Measurements from ENCODE around the gene CPLX3.

CPLX3 gene

DNA sequence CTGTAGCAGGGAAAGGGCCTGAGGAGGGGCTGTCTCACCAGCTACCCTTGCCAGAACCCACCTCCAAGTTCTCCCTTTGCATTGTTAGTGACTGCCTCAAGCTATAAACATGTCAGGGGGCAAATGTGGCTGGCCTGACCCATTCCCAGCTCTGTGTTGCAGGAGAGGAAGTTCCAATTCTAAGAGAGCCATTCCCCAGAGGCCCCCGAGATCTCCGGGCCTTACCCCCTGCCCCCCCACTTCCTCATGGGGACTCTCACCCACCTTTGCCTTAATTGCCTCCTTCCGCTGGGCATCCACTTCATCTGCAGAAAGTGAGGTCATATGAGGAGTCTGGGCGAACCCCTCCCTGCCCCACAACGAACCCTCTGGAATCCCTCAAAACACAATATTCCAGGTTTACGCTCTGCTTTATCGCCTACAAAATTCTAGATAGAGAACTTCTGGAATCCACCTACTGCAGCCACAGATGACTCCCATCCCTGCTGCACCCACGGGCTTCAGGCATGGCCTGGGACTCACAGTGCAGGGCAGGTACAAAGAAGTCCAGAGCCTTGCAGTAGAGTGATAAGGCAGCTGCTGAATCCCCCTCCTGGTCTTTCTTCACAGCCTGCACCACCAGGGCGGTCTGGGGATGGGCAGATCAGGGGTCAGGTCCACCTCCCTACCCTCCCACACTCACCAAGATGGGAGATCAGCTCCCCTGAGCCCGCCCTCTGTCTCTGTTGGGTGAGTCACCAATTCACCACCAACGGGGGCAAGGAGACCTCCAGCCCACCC is 12.5 kb downstream of the CPLX3 start:
- no CpG with 5 or more reads among the region's 11 CpGs for WGBS (ENCODE audit: insufficient coverage, insufficient read length)
- H3K4me3 ChIP-seq (ENCODE audit: low read length): no peak overlapping the region
- no peak overlapping the region for H3K27ac ChIP-seq (ENCODE audit: low read length)
- H3K4me1 ChIP-seq (ENCODE audit: control insufficient read depth, insufficient read depth, low read length): peaks cover 4% of the 10 kb centered on the region
- no peaks in the 10 kb centered on the region for H3K9me3 ChIP-seq (ENCODE audit: control insufficient read depth, insufficient read depth, low read length)
- no peaks in the 10 kb centered on the region for H3K27me3 ChIP-seq (ENCODE audit: control insufficient read depth, insufficient read depth, low read length)
- peaks cover 4% of the 10 kb centered on the region for H3K36me3 ChIP-seq (ENCODE audit: control insufficient read depth, insufficient read depth, low read length)
- DNase-seq (ENCODE audit: low read depth, low spot score): no peak

DNA sequence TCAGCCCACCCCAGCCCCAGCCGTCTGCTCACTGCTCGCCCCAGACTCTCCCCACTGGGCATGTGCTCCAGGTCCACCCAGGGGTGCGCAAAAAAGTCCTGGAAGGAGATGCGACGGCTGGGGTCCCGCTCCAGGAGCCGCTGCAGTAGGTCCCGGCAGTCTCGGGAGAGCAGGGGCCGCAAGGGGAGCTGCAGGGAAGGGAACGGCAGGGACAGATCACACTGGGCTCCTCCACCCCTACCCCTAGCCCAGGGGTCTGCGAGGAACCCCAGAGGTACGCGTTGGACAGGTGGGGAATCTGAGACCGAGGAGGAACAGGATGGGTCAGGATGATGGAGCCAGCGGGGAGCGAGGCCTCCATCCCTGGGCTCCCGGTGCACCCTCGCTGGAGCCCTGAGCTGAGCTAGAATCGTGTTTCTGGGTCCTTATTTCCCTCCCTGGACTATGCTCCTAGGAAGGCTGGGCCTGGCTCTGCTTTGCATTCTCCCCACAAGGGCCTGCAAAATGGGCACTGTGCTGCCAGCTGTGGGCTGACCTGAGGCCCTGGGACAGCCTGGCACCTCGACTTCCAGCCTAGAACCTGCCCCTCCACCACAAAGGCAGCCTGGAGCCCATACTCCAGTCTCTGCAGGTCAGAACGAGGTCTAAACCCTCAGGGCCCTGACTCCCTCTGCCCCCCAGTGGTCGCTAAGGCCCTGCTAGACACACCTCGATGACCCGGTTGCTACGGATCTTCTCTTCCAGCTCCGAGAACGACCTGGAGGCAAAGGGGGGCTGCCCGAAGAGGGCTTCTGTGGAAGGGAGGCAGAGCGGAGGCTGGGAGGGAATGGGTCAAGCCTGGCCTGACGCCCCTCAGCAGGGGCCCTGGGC is 13.3 kb downstream of the CPLX3 start:
- Histone ChIP-seq H3K27me3 (ENCODE audit: control insufficient read depth, insufficient read depth, low read length) (no peaks in the 10 kb centered on the region), H3K9me3 (ENCODE audit: control insufficient read depth, insufficient read depth, low read length) (no peaks in the 10 kb centered on the region), H3K4me3 (ENCODE audit: low read length) (no peak overlapping the region), H3K36me3 (ENCODE audit: control insufficient read depth, insufficient read depth, low read length) (peaks cover 4% of the 10 kb centered on the region), H3K4me1 (ENCODE audit: control insufficient read depth, insufficient read depth, low read length) (peaks cover 2% of the 10 kb centered on the region), H3K27ac (ENCODE audit: low read length) (no peak overlapping the region)
- WGBS (ENCODE audit: insufficient coverage, insufficient read length): no CpG with 5 or more reads among the region's 31 CpGs
- DNase-seq (ENCODE audit: low read depth, low spot score): no peak

DNA sequence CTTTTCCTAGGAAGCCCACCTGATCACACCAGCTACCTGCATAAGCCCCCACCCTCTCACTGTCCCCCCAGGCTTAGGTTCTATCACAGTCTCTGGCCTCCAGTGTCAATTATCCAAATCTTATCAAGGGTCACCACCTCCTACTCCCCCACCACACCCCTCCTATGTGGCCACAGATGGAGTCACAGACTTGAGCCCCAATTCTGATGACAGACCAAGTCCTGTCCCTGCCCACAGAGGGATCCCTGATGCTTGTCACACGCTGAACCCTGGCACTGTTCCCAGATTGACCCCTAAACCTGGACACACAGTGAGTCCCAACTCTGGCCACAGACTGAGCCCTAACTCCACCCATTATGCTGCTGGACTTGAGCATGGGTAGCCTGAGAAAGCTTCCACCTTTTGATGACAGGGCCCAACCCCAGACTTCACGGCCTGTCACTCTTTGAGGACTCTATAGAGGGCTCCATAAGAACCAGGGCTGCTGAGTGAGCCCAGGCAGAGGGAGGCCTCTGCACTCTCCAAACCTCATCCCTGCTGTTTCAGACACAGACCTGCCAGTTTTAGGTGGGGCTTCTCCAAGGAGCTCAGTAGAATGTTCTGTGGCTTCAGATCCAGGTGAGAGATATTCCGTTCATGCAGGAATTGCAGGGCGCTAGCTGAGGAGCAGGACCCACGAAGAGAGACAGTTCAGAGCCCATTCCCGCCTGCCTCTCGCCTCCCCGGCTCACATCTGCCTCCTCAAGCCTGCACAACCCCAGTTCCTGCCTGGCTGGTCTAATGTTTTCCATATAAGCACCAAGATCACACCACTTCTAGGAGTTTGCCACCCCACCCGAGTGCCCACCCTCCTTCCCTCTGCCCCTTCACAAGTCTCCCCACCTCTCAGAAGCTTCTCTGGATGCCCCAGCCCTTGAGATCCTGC is 14.7 kb downstream of the CPLX3 start:
- Histone ChIP-seq H3K36me3 (ENCODE audit: control insufficient read depth, insufficient read depth, low read length) (peaks cover 4% of the 10 kb centered on the region), H3K4me1 (ENCODE audit: control insufficient read depth, insufficient read depth, low read length) (no peaks in the 10 kb centered on the region), H3K9me3 (ENCODE audit: control insufficient read depth, insufficient read depth, low read length) (no peaks in the 10 kb centered on the region), H3K4me3 (ENCODE audit: low read length) (no peak overlapping the region), H3K27me3 (ENCODE audit: control insufficient read depth, insufficient read depth, low read length) (no peaks in the 10 kb centered on the region), H3K27ac (ENCODE audit: low read length) (no peak overlapping the region)
- no peak for DNase-seq (ENCODE audit: low read depth, low spot score)
- no CpG with 5 or more reads among the region's 9 CpGs for WGBS (ENCODE audit: insufficient coverage, insufficient read length)

DNA sequence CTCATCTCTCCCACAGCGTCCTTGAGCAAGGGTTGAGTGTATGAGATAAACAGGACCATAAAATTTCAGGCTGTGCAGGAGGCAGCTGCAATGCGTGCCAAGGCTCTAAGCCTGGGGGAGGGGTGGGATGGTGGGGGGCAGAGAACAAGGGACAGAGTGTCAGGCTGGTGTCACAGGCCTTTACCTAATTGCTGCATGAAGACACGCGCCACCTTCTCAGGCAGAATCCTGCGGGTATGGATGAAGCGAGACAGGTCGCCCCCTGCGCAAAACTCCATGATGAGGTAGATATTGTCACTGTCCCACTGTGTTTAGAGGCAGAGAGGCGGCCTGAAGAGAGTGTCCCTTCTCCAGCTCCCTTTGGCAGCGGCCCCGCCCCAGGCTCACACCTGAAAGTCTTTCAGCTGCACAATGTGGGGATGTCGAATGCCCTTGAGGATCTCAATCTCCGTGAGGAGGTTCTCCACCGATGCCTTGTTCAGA is 15.5 kb downstream of the CPLX3 start:
- Histone ChIP-seq H3K36me3 (ENCODE audit: control insufficient read depth, insufficient read depth, low read length) (peaks cover 4% of the 10 kb centered on the region), H3K4me3 (ENCODE audit: low read length) (no peak overlapping the region; the same call in 1 of the 2 replicates), H3K4me1 (ENCODE audit: control insufficient read depth, insufficient read depth, low read length) (no peaks in the 10 kb centered on the region), H3K27me3 (ENCODE audit: control insufficient read depth, insufficient read depth, low read length) (no peaks in the 10 kb centered on the region), H3K9me3 (ENCODE audit: control insufficient read depth, insufficient read depth, low read length) (no peaks in the 10 kb centered on the region), H3K27ac (ENCODE audit: low read length) (no peak overlapping the region)
- no CpG with 5 or more reads among the region's 14 CpGs for WGBS (ENCODE audit: insufficient coverage, insufficient read length)
- no peak for DNase-seq (ENCODE audit: low read depth, low spot score)

DNA sequence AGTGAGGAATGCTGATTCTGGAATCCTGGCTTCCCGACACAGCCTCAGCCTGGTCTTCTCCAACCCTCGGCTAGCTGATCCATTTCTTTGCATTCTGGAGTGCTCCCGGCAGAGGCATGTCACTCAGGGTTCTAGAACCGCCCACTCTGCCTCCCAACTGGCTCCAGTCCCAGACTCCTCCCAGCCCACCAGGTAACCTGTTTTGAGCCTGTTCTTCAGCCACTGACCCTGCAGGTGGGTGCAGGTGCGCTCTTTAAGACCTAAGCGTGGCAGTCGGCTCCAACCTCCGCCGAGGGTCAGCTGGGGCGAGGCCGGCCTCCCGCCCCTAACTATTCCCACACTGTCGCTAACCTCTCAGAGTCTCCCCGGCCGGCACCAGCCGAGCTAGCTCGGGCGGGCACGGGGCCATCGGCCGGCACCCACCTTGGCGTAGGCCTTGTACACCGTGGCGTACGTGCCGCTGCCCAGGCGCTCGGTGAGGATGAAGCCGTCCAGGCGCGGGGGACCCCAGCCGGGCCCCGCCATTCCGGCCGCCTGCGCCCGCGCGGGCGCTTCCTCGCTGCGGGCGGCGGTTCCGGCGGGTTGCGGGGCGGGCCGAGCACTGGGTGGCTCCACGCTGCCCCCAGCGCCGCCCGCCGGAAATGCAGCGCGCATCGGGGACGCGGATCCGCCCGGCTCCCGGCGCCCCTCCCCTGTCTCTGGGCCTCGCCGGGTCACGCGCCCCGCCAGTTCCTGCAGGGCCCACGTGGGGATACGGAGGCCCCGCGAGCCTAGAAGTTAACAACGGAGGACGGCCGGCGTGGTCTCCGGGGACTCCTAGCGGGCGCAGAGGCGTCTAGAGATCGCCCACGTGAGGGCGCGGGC is 16.4 kb downstream of the CPLX3 start, which contains the start of gene ULK3:
Gene ULK3, minus strand, starts transcription at position 576 of the 864 bp plus-strand sequence. Its CDS starts 51 bp downstream, at position 525.
- no CpG with 5 or more reads among the region's 84 CpGs for WGBS (ENCODE audit: insufficient coverage, insufficient read length)
- peaks cover 4% of the 10 kb centered on the region for H3K36me3 ChIP-seq (ENCODE audit: control insufficient read depth, insufficient read depth, low read length)

DNA sequence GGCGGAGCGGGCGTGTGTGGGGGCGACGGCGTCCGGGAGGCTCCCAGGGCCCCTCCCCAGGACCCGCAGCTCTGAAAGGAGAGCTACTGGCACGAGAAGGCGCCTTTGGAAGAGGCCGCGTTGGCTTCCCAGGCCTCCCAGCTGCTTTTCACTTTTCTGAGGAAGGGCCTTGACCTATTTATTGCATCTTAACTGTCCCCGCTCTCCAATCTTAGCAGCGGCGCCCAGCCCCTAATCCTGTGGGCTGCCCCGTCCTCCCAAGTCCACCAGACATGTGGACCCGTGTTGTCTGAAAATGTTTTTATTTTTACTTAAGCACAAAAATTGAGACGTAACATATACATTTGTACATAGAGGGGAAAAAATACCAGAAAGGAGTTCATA is 17.0 kb downstream of the CPLX3 start:
- no peaks in the 10 kb centered on the region for H3K27me3 ChIP-seq (ENCODE audit: control insufficient read depth, insufficient read depth, low read length)
- no peaks in the 10 kb centered on the region for H3K4me1 ChIP-seq (ENCODE audit: control insufficient read depth, insufficient read depth, low read length)
- no peaks in the 10 kb centered on the region for H3K9me3 ChIP-seq (ENCODE audit: control insufficient read depth, insufficient read depth, low read length)
- H3K27ac ChIP-seq (ENCODE audit: low read length): no peak overlapping the region
- no peak for DNase-seq (ENCODE audit: low read depth, low spot score)
- H3K36me3 ChIP-seq (ENCODE audit: control insufficient read depth, insufficient read depth, low read length): peaks cover 2% of the 10 kb centered on the region
- peak overlapping the region; percentile 73 for H3K4me3 ChIP-seq (ENCODE audit: low read length)
- no CpG with 5 or more reads among the region's 18 CpGs for WGBS (ENCODE audit: insufficient coverage, insufficient read length)

More for the DNA sequence above, 16.4 kb downstream of the CPLX3 start, which contains the start of gene ULK3:
- no peaks in the 10 kb centered on the region for H3K4me1 ChIP-seq (ENCODE audit: control insufficient read depth, insufficient read depth, low read length)
- H3K27me3 ChIP-seq (ENCODE audit: control insufficient read depth, insufficient read depth, low read length): no peaks in the 10 kb centered on the region
- peak within 1 kb of the TSS; percentile 73 for H3K4me3 ChIP-seq (ENCODE audit: low read length)
- no peak within 1 kb of the TSS for H3K27ac ChIP-seq (ENCODE audit: low read length)
- H3K9me3 ChIP-seq (ENCODE audit: control insufficient read depth, insufficient read depth, low read length): no peaks in the 10 kb centered on the region
- peak; percentile 90 for DNase-seq (ENCODE audit: low read depth, low spot score)

DNA sequence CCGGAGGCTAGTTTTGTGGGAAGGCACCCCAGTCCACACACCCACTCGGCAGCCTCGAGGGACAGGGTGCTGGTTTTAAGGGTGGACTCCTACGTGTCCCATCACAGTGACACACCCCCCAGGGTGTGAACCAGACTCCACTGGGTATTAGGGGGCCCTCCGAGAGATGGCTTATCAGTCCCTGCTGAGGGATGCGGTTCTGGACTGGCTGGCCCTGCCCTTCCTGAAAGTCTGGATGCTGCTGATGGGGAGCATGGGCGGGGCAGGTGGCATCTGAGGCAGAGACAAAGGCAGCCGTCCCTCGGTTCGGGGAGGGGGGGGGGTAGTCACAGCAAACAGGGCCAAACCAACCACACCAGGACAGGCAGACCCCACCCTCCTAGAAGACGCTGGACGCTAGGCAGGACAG is 17.5 kb downstream of the CPLX3 start:
- H3K4me3 ChIP-seq (ENCODE audit: low read length): no peak overlapping the region
- no peaks in the 10 kb centered on the region for H3K9me3 ChIP-seq (ENCODE audit: control insufficient read depth, insufficient read depth, low read length)
- no peak overlapping the region for H3K27ac ChIP-seq (ENCODE audit: low read length)
- WGBS (ENCODE audit: insufficient coverage, insufficient read length): no CpG with 5 or more reads among the region's 12 CpGs
- no peaks in the 10 kb centered on the region for H3K4me1 ChIP-seq (ENCODE audit: control insufficient read depth, insufficient read depth, low read length)
- no peak for DNase-seq (ENCODE audit: low read depth, low spot score)
- H3K27me3 ChIP-seq (ENCODE audit: control insufficient read depth, insufficient read depth, low read length): no peaks in the 10 kb centered on the region
- no peaks in the 10 kb centered on the region; the same call in 1 of the 2 replicates for H3K36me3 ChIP-seq (ENCODE audit: control insufficient read depth, insufficient read depth, low read length)

DNA sequence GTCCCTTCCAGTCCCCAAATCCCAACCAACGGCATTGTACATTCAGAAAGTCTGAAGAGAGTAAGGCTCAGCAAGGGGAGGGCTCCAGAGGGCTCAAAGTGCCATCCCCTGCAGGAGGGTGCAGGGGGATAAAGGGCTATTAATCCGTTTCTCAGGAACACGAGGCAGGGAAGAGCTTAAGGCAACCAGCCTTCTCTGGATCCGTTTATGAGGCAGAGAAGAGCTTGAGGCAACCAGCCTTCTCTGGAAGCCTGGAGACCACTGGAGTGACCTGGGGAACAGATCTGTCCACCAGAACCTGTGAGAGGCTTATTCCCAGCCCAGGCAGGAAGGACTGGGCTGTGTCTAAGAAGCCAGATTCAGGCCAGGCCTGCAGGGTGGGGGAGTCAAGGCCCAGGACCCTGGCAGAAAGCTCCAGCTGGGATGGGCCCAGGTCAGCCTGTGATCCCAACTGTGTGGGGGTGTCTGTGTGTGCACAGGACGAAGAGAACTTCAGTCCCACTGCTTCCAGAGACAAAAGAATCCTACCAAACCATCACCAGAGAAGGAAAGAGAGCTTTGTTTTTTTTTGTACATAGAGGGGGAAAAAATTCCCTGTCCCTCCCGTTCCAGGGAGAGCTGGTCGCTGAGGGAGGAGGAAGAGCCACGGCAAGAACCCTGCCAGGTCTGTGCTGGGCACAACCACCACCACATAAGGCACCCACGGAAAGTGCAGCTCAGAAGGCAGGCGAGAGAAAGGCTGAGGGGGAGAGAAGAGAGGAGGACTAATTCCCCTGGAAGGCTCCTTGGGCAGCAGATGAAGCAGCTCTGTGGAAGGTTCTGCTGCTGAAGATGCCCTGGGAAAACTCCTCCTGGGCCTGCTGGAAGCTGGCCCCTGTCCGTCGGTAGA is 18.1 kb downstream of the CPLX3 start:
- Histone ChIP-seq H3K4me1 (ENCODE audit: control insufficient read depth, insufficient read depth, low read length) (no peaks in the 10 kb centered on the region), H3K4me3 (ENCODE audit: low read length) (no peak overlapping the region), H3K36me3 (ENCODE audit: control insufficient read depth, insufficient read depth, low read length) (no peaks in the 10 kb centered on the region; the same call in 1 of the 2 replicates), H3K27me3 (ENCODE audit: control insufficient read depth, insufficient read depth, low read length) (no peaks in the 10 kb centered on the region), H3K9me3 (ENCODE audit: control insufficient read depth, insufficient read depth, low read length) (no peaks in the 10 kb centered on the region), H3K27ac (ENCODE audit: low read length) (no peak overlapping the region)
- no peak for DNase-seq (ENCODE audit: low read depth, low spot score)
- WGBS (ENCODE audit: insufficient coverage, insufficient read length): no CpG with 5 or more reads among the region's 12 CpGs

DNA sequence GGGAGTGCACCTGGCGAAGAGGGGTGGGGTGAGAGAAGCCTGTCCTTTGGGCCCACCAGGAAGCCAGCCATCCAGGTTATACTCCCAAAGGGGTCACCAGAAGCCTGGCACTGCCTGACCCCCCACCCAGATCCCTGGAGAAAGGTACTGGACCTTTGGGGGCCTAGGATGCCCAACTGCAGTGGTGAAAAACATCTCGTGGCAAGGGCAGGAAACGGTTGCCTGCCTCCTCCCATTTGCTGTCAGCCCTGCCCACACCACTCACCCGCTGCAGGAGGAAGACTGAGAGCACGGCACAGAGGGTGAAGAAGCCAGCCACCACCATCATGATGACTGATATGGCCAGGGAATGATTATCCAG is 18.8 kb downstream of the CPLX3 start:
- Histone ChIP-seq H3K27ac (ENCODE audit: low read length) (no peak overlapping the region), H3K36me3 (ENCODE audit: control insufficient read depth, insufficient read depth, low read length) (no peaks in the 10 kb centered on the region; the same call in 1 of the 2 replicates), H3K4me3 (ENCODE audit: low read length) (no peak overlapping the region), H3K9me3 (ENCODE audit: control insufficient read depth, insufficient read depth, low read length) (no peaks in the 10 kb centered on the region), H3K4me1 (ENCODE audit: control insufficient read depth, insufficient read depth, low read length) (no peaks in the 10 kb centered on the region), H3K27me3 (ENCODE audit: control insufficient read depth, insufficient read depth, low read length) (no peaks in the 10 kb centered on the region)
- DNase-seq (ENCODE audit: low read depth, low spot score): no peak
- WGBS (ENCODE audit: insufficient coverage, insufficient read length): no CpG with 5 or more reads among the region's 5 CpGs
